GM18909 (cell line): ENCODE results near the gene DPF3.

Experiments used
- ATAC-seq: cut with Tn5 transposase; IDR thresholded peaks from one replicate; pipeline ENCODE4 v1.9.1; 2021; ENCODE audit warnings: mild to moderate bottlenecking; ENCODE audit not compliant: unreplicated experiment, poor library complexity

The DPF3 gene

GRCh38 chr14:72632727-72633126 is 261.2 kb downstream of the DPF3 start:
- no peak for ATAC-seq

GRCh38 chr14:72631401-72631800 is 262.5 kb downstream of the DPF3 start:
- no peak for ATAC-seq

- ATAC-seq, result no peak
These were observed 263.5 kb downstream of the DPF3 start for GRCh38 chr14:72630374-72630773.

GRCh38 chr14:72629534-72629933 is 264.4 kb downstream of the DPF3 start:
- no peak for ATAC-seq

- ATAC-seq, result no peak
These were observed 268.2 kb downstream of the DPF3 start for GRCh38 chr14:72625689-72626088.

- ATAC-seq, result no peak
These were observed 272.4 kb downstream of the DPF3 start for GRCh38 chr14:72621387-72622065.

GRCh38 chr14:72619881-72620280 is 274.0 kb downstream of the DPF3 start:
- ATAC-seq, result no peak

- no peak for ATAC-seq
These were observed 274.8 kb downstream of the DPF3 start for GRCh38 chr14:72619111-72619571.

- no peak for ATAC-seq
These were observed 275.5 kb downstream of the DPF3 start for GRCh38 chr14:72618424-72618823.

GRCh38 chr14:72617391-72618031 is 276.4 kb downstream of the DPF3 start:
- ATAC-seq, result no peak

- no peak for ATAC-seq
These were observed 277.1 kb downstream of the DPF3 start for GRCh38 chr14:72616811-72617210.

GRCh38 chr14:72616294-72616693 is 277.6 kb downstream of the DPF3 start:
- ATAC-seq, result no peak

- ATAC-seq, result no peak
These were observed 278.3 kb downstream of the DPF3 start for GRCh38 chr14:72615451-72616121.

GRCh38 chr14:72614891-72615415 is 278.9 kb downstream of the DPF3 start:
- no peak for ATAC-seq

GRCh38 chr14:72614365-72614764 is 279.5 kb downstream of the DPF3 start:
- no peak for ATAC-seq

- no peak for ATAC-seq
These were observed 280.0 kb downstream of the DPF3 start for GRCh38 chr14:72613975-72614319.

GRCh38 chr14:72613231-72613974 is 280.5 kb downstream of the DPF3 start:
- ATAC-seq, result no peak

- no peak for ATAC-seq
These were observed 281.9 kb downstream of the DPF3 start for GRCh38 chr14:72612041-72612440.

- ATAC-seq, result no peak
These were observed 282.4 kb downstream of the DPF3 start for GRCh38 chr14:72611506-72611905.

- no peak for ATAC-seq
These were observed 283.1 kb downstream of the DPF3 start for GRCh38 chr14:72610831-72611200.
